Right cardiac atrium (tissue), 5 donors: Measurements from ENCODE around the gene SLC66A2. TPM values are rescaled to one million over a fixed set of nuclear protein-coding genes. Genes with fewer than 3 reads are reported as not detected.

Experiments
- ATAC-seq, 2 donors: fragments of 200-7000 bp; cut with Tn5 transposase; one replicate each; pipeline versions ENCODE4 v1.8.0 to v1.9.1; 2020; ENCODE audit warnings: moderate library complexity in 2 of 2, mild to moderate bottlenecking in 1 of 2
- DNase-seq, 3 donors: peaks; one replicate each; pipeline ENCODE4 v3.0.0-alpha.2; 2020
- H3K27ac ChIP-seq: one replicate; pipeline ENCODE4 v1.5.1; 2013; ENCODE audit warnings: mild to moderate bottlenecking, low read length, control low read depth, moderate library complexity
- H3K27me3 ChIP-seq: one replicate; pipeline ENCODE4 v1.6.1; 2013; ENCODE audit not compliant: control insufficient read depth, insufficient read depth
- H3K4me1 ChIP-seq: one replicate; pipeline ENCODE4 v1.6.1; 2013; ENCODE audit warnings: low read length; ENCODE audit not compliant: control insufficient read depth, insufficient read depth
- H3K4me3 ChIP-seq: one replicate; pipeline ENCODE4 v1.5.1; 2013; ENCODE audit warnings: low read length, control low read depth
- H3K9me3 ChIP-seq: one replicate; pipeline ENCODE4 v1.6.1; 2013; ENCODE audit warnings: low read length; ENCODE audit not compliant: control insufficient read depth
- WGBS: extraction: QIAGEN DNeasy Blood & Tissue Kit; methylation state at CpG from one replicate; pipeline ENCODE4 v1.1.7; 2013; 5-methylcytosine and 5-hydroxymethylcytosine counted together
- intact Hi-C, 4 donors: fragments of 100-400 bp; cut with DNase I; formaldehyde crosslinking; loops; one replicate each; pipeline versions ENCODE4 v1.11.0 to v1.14.0; 2022 to 2023
- polyA plus RNA-seq: library from polyadenylated mRNA; stranded (reverse); fragments of 200-250 nt; gene quantifications from one replicate; pipeline ENCODE4 v1.2.3, GENCODE V29; 2013
- total RNA-seq, 4 donors: library from RNA; stranded (reverse); fragmentation: NEBNext Ultra II Directional; extraction: Animal tissue kit (Norgen Biotek cat#: 25700); gene quantifications; one replicate each; pipeline ENCODE4 v1.2.1, GENCODE V29; 2021
- donor health status: healthy with polysubstance abuse.
- donor health status: DM: no; HTN: yes; CAD: no.
- donor health status: DM: no; HTN: no; CAD: no.
- donor health status: DM: no; HTN: yes; CAD: no; lungs with severe emphysema.
- donor health status: DM: yes; HTN: yes; CAD: no.

SLC66A2 gene
- total and polyA plus RNA-seq, 5 donors, result 24.7 to 40.0 (median 27.0) TPM

- Histone ChIP-seq H3K9me3 (no peaks in the 10 kb centered on the region), H3K4me3 (no peak overlapping the region), H3K4me1 (peaks cover 12% of the 10 kb centered on the region), H3K27ac (no peak overlapping the region), H3K27me3 (no peaks in the 10 kb centered on the region)
- WGBS, result 79% methylated on average over 7 of the region's 7 CpGs
- DNase-seq (no peak), ATAC-seq (no peak)
- intact Hi-C loops, result no loop called here
Measured at GRCh38 chr18:79942211-79942610, 9.2 kb downstream of the SLC66A2 start.

GRCh38 chr18:79941473-79942119, 9.9 kb downstream of the SLC66A2 start:
- WGBS, result 87% methylated on average over 16 of the region's 16 CpGs
- intact Hi-C loops, result no loop called here
- peaks cover 12% of the 10 kb centered on the region for H3K4me1 ChIP-seq

GRCh38 chr18:79940814-79941472, 10.5 kb downstream of the SLC66A2 start:
- Histone ChIP-seq H3K27ac (no peak overlapping the region), H3K4me1 (peaks cover 12% of the 10 kb centered on the region), H3K9me3 (no peaks in the 10 kb centered on the region), H3K27me3 (no peaks in the 10 kb centered on the region), H3K4me3 (no peak overlapping the region)
- DNase-seq (peak in 1 of 3 donors; percentile 5), ATAC-seq (no peak)
- WGBS, result 86% methylated on average over 17 of the region's 17 CpGs
- intact Hi-C loops, result no loop called here

More at GRCh38 chr18:79941473-79942119, 9.9 kb downstream of the SLC66A2 start:
- Histone ChIP-seq H3K27me3 (no peaks in the 10 kb centered on the region), H3K4me3 (no peak overlapping the region), H3K9me3 (no peaks in the 10 kb centered on the region), H3K27ac (no peak overlapping the region)
- peak in 1 of 3 donors; percentile 11 for DNase-seq
- ATAC-seq, result no peak

GRCh38 chr18:79940126-79940813, 11.2 kb downstream of the SLC66A2 start:
- no peak for ATAC-seq
- 97% methylated on average over 18 of the region's 18 CpGs for WGBS
- Histone ChIP-seq H3K27ac (no peak overlapping the region), H3K9me3 (no peaks in the 10 kb centered on the region), H3K4me1 (peaks cover 11% of the 10 kb centered on the region), H3K27me3 (no peaks in the 10 kb centered on the region), H3K4me3 (no peak overlapping the region)
- intact Hi-C loops, result no loop called here
- no peak for DNase-seq

GRCh38 chr18:79939096-79939495, 12.4 kb downstream of the SLC66A2 start:
- intact Hi-C loops, result no loop called here
- 64% methylated on average over 5 of the region's 5 CpGs for WGBS
- DNase-seq (no peak), ATAC-seq (no peak)
- peaks cover 5% of the 10 kb centered on the region for H3K4me1 ChIP-seq
- no peaks in the 10 kb centered on the region for H3K27me3 ChIP-seq
- H3K9me3 ChIP-seq, result no peaks in the 10 kb centered on the region
- H3K27ac ChIP-seq, result no peak overlapping the region
- no peak overlapping the region for H3K4me3 ChIP-seq

- no peaks in the 10 kb centered on the region for H3K9me3 ChIP-seq
- DNase-seq, result no peak
- peaks cover 5% of the 10 kb centered on the region for H3K4me1 ChIP-seq
- H3K27ac ChIP-seq, result no peak overlapping the region
- ATAC-seq, result no peak
- no peaks in the 10 kb centered on the region for H3K27me3 ChIP-seq
- intact Hi-C loops, result no loop called here
- WGBS, result 94% methylated on average over 9 of the region's 9 CpGs
- no peak overlapping the region for H3K4me3 ChIP-seq
Measured at GRCh38 chr18:79938196-79938595, 13.3 kb downstream of the SLC66A2 start.

- DNase-seq, result no peak
- no peaks in the 10 kb centered on the region for H3K27me3 ChIP-seq
- no peak overlapping the region for H3K27ac ChIP-seq
- H3K9me3 ChIP-seq, result no peaks in the 10 kb centered on the region
- no peak overlapping the region for H3K4me3 ChIP-seq
- H3K4me1 ChIP-seq, result peaks cover 3% of the 10 kb centered on the region
- ATAC-seq, result no peak
- intact Hi-C loops, result no loop called here
- WGBS, result 96% methylated on average over 25 of the region's 25 CpGs
Measured at GRCh38 chr18:79937103-79937860, 14.2 kb downstream of the SLC66A2 start.

- Histone ChIP-seq H3K27me3 (no peaks in the 10 kb centered on the region), H3K4me1 (peaks cover 3% of the 10 kb centered on the region), H3K9me3 (no peaks in the 10 kb centered on the region), H3K27ac (no peak overlapping the region), H3K4me3 (no peak overlapping the region)
- DNase-seq (peak in 1 of 3 donors; percentile 3), ATAC-seq (no peak)
- 97% methylated on average over 12 of the region's 12 CpGs for WGBS
- intact Hi-C loops, result no loop called here
Measured at GRCh38 chr18:79936641-79937040, 14.8 kb downstream of the SLC66A2 start.

GRCh38 chr18:79935925-79936324, 15.5 kb downstream of the SLC66A2 start:
- H3K9me3 ChIP-seq, result no peaks in the 10 kb centered on the region
- H3K27me3 ChIP-seq, result no peaks in the 10 kb centered on the region
- peaks cover 3% of the 10 kb centered on the region for H3K4me1 ChIP-seq
- ATAC-seq (no peak), DNase-seq (no peak)
- no peak overlapping the region for H3K27ac ChIP-seq
- intact Hi-C loops, result no loop called here
- 98% methylated on average over 6 of the region's 6 CpGs for WGBS
- H3K4me3 ChIP-seq, result no peak overlapping the region

- Histone ChIP-seq H3K9me3 (no peaks in the 10 kb centered on the region), H3K27me3 (no peaks in the 10 kb centered on the region), H3K4me1 (peaks cover 3% of the 10 kb centered on the region), H3K4me3 (no peak overlapping the region), H3K27ac (no peak overlapping the region)
- intact Hi-C loops, result no loop called here
- ATAC-seq (no peak), DNase-seq (peak in 1 of 3 donors; percentile 5)
- whole genome bisulfite sequencing, result 97% methylated on average over 3 of the region's 3 CpGs
Measured at GRCh38 chr18:79935499-79935898, 16.0 kb downstream of the SLC66A2 start.

- DNase-seq, result peak in 1 of 3 donors; percentile 2
- 86% methylated on average over 5 of the region's 5 CpGs for WGBS
- Histone ChIP-seq H3K9me3 (no peaks in the 10 kb centered on the region), H3K27me3 (no peaks in the 10 kb centered on the region), H3K4me3 (no peak overlapping the region), H3K4me1 (peaks cover 3% of the 10 kb centered on the region), H3K27ac (no peak overlapping the region)
- ATAC-seq, result no peak
- intact Hi-C loops, result no loop called here
Measured at GRCh38 chr18:79935098-79935480, 16.4 kb downstream of the SLC66A2 start.
